GM10266 (cell line): ENCODE data around the gene SCML1.

Experiments used
- DNase-seq: peaks from one replicate; pipeline ENCODE4 v3.0.0; 2012; ENCODE audit errors: extremely low spot score
- CTCF ChIP-seq: IDR thresholded peaks from 2 replicates; pipeline ENCODE4 v1.5.1; 2012; ENCODE audit warnings: mild to moderate bottlenecking, low read depth; ENCODE audit not compliant: control insufficient read depth, insufficient read depth; ENCODE audit errors: missing control alignments

Gene SCML1

DNA sequence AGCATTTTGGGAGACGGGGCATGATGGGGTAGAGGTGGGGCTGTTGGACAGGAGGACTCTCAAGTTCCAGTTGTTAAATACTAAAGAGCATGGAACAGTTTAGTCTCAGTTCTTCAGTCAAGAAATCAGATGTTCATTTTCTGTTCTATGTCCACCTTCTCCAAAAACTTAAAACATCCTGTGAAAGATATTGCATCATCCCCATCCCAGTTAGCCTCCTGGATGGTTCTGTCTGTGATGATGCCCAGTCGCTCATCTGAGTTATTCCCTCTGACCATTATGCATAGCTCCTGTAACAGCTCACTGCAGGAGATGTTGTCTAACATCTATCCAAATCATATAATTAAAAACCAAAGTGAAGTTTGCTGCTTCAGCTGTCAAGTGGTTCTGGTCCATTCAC is 32.1 kb upstream of the SCML1 start:
- TF ChIP-seq CTCF, result no peak
- DNase-seq, result no peak

GRCh38 chrX:17706676-17707075 is 30.6 kb upstream of the SCML1 start:
- no peak for TF ChIP-seq CTCF
- DNase-seq, result no peak

GRCh38 chrX:17707731-17708130 is 29.6 kb upstream of the SCML1 start:
- no peak for DNase-seq
- TF ChIP-seq CTCF, result no peak

GRCh38 chrX:17710871-17711301 is 26.4 kb upstream of the SCML1 start:
- DNase-seq, result no peak
- no peak for TF ChIP-seq CTCF

DNA sequence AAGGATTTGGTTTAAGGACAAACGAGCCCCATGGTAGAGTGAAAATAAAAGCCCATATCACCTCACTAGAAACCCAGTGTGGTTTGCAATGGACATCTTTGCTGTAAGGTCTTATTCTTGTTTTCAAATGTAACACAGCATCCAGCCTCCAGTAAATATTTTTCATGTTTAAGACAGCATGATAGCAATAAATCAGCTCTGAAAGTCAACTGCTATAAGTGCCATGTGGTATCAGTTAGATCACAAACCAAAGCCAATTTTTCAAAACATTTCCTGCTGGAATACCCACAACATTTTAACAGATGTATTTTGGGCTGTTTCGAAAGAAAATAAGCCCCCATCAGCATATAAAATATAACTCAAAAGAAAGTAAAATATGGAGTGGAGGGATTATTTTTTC is 24.0 kb upstream of the SCML1 start:
- no peak for DNase-seq
- no peak for TF ChIP-seq CTCF

DNA sequence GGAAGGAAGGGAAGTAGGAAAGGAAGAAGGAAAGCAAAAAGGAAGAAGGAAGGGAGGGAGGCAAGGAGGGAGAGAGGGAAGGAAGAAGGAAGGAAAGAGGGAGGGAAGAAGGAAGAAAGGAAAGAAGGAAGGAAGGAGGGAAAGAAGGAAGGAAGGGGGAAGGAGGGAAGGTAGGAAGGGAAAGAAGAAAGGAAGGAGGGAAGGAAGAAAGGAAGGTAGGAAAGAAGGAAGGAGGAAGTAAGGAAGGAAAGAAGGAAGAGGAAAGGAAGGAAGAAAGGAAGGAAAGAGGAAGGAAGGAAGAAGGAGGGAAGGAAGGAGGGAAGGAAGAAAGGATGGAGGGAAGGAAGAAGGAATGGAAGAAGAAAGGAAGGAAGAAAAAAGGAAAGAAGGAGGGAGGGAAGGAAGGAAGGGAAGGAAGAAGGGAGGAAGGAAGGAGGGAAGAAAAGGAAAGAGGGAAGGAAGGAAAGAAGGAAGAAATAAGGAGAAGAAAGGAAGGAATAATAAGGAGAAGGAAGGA is 18.6 kb upstream of the SCML1 start:
- DNase-seq, result no peak
- TF ChIP-seq CTCF, result no peak

DNA sequence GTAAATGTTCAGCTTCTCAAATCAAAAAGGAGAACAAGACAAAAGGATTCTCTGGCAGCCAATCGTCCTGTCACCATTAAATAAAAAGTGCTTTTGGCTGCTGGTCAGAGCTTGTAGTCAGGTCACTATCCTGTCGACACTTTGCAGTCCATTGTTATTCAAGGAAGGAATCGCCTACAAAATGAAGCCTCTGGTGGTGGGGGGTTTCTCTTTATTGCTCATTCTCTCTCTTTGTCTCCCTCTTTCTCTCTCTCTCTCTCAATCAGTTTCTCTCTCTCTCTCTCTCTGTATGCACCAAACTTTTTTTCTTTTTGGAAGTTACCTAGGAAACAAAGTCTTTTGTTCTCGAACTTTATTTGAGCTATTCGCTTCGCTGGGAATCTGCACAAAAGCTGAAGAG is 17.6 kb upstream of the SCML1 start:
- no peak for TF ChIP-seq CTCF
- DNase-seq, result no peak

- TF ChIP-seq CTCF, result no peak
- DNase-seq, result no peak
These were observed 15.6 kb upstream of the SCML1 start for GRCh38 chrX:17721715-17722114.
